GM03348 (cell line): ENCODE measurements around the gene SPOCK1.

Source experiments
- DNase-seq: peaks from one replicate; pipeline ENCODE4 v3.0.0; 2012; ENCODE audit warnings: low spot score

SPOCK1 gene

DNA sequence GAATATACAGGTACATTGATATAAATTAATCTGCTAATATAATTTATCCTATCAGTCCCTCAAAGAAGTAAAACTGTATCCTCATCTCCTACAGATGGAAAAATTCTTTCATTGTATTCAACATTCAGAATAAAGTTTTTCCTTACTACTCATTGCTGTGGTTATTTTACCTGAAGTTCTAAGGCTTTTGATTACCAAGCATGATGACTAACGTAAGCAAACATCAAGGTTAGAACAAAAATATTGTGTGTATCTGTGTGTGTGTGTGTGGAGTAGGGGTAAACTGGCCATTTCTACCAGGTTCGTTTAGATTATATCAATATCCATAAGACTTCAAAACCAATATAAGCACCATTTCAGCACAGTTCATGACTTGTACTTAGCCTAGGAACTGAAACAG, 573.1 kb downstream of the SPOCK1 start:
- DNase-seq: no peak
